ENCODE measurements around the gene JUNB. TPM values are rescaled to one million over a fixed set of nuclear protein-coding genes. Genes with fewer than 3 reads are reported as not detected.

JUNB gene
- polyA plus RNA-seq, 3 donors, result 1,279 to 3,167 (median 1,468) TPM

DNA sequence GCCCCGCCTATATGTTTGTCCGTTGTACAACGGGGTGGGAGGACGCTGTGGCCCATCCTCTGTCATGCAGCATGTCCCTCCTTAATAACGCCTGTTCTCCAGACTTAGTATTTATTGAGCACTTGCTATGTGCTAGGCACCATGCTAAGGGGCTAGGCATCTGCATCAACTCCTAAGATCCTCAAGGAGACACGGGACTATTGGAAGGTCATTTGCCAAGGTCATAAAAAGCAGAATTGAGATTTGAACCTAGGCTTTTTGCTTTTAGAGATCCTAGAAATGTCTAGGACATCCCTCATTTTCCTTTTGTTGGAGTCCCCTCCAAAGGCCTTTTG, 45.2 kb downstream of the JUNB start:
- H3K27me3 ChIP-seq (ENCODE audit: control insufficient read depth in 2 of 2, insufficient read depth in 2 of 2, low read length in 2 of 2), result peaks cover 74 to 96% of the 10 kb centered on the region in 2 donors
- no peak overlapping the region for H2AFZ ChIP-seq (ENCODE audit: insufficient read depth, low read depth, low read length, poor library complexity, severe bottlenecking)
- Mint-ChIP-seq H3K4me1 (peaks cover 36% of the 10 kb centered on the region), H3K36me3 (peaks cover 14 to 17% of the 10 kb centered on the region in 2 donors), H3K27me3 (ENCODE audit: low read depth in 3 of 3) (peaks cover 89 to 92% (median 91%) of the 10 kb centered on the region in 3 donors), H3K27ac (no peak overlapping the region), H3K4me3 (peak overlapping the region in 1 of 2 donors; percentile 82), H3K9me3 (peaks cover 5 to 52% (median 38%) of the 10 kb centered on the region in 7 donors)
- TF ChIP-seq, protein P1, sequence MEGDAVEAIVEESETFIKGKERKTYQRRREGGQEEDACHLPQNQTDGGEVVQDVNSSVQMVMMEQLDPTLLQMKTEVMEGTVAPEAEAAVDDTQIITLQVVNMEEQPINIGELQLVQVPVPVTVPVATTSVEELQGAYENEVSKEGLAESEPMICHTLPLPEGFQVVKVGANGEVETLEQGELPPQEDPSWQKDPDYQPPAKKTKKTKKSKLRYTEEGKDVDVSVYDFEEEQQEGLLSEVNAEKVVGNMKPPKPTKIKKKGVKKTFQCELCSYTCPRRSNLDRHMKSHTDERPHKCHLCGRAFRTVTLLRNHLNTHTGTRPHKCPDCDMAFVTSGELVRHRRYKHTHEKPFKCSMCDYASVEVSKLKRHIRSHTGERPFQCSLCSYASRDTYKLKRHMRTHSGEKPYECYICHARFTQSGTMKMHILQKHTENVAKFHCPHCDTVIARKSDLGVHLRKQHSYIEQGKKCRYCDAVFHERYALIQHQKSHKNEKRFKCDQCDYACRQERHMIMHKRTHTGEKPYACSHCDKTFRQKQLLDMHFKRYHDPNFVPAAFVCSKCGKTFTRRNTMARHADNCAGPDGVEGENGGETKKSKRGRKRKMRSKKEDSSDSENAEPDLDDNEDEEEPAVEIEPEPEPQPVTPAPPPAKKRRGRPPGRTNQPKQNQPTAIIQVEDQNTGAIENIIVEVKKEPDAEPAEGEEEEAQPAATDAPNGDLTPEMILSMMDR (IDR thresholded peaks at IDR 0.05), result no peak
- DNase-seq, result no peak
- no peak overlapping the region for H3K4me3 ChIP-seq (replicated peaks in 1 of 3; ENCODE audit: low read depth in 2 of 3, low read length in 3 of 3)
- H3K9me3 ChIP-seq (replicated peaks in 1 of 2; ENCODE audit: control insufficient read depth in 1 of 2, insufficient read depth in 1 of 2, low read length in 2 of 2), result peaks cover 13 to 66% of the 10 kb centered on the region in 2 donors
- no peaks in the 10 kb centered on the region for H4K20me1 ChIP-seq (ENCODE audit: insufficient read depth, low read length)
- H3K79me2 ChIP-seq (ENCODE audit: insufficient read depth, low read length), result no peaks in the 10 kb centered on the region
- H3K36me3 ChIP-seq (replicated peaks in 1 of 2; ENCODE audit: control insufficient read depth in 1 of 2, insufficient read depth in 2 of 2, low read length in 2 of 2), result no peaks in the 10 kb centered on the region
- no peak overlapping the region for H3K27ac ChIP-seq (ENCODE audit: low read depth in 1 of 2, low read length in 2 of 2)
- H3K4me2 ChIP-seq (replicated peaks; ENCODE audit: extremely low read depth, low read length, poor library complexity, severe bottlenecking), result no peak overlapping the region
- peaks cover 18 to 42% of the 10 kb centered on the region in 2 donors for H3K4me1 ChIP-seq (ENCODE audit: control insufficient read depth in 1 of 2, insufficient read depth in 2 of 2, low read length in 2 of 2)
- WGBS (ENCODE audit: insufficient coverage), result 10% methylated on average over 4 of the region's 6 CpGs
- intact Hi-C loops (cut with micrococcal nuclease), result no loop called here
- no peak overlapping the region for H3K9ac ChIP-seq (ENCODE audit: insufficient read depth, low read length, poor library complexity, severe bottlenecking)

DNA sequence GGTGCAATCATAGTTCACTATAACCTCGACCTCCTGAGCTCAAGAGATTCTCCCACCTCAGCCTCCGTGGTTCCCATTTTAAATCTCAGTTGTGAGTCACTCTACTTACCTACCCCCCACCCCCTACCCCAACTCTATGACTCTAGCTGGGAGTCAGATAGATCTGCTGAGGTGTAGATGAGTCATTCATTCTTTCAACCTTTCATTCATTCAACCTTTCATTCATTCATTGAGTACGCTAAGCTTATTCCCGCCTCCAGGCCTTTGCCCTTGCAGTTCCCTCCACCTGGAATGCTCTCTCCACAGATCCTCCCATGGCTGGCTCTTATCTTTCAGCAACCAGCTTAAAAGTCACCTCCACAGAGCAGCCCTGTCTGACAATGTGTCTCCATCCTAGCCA, 45.9 kb downstream of the JUNB start:
- no peaks in the 10 kb centered on the region for H4K20me1 ChIP-seq (ENCODE audit: insufficient read depth, low read length)
- Mint-ChIP-seq H3K27me3 (ENCODE audit: low read depth in 3 of 3) (peaks cover 89 to 92% (median 90%) of the 10 kb centered on the region in 3 donors), H3K4me1 (peaks cover 37% of the 10 kb centered on the region), H3K9me3 (peaks cover 5 to 52% (median 40%) of the 10 kb centered on the region in 7 donors), H3K27ac (peak overlapping the region in 1 of 7 donors; percentile 73), H3K4me3 (peak overlapping the region in 1 of 2 donors; percentile 82), H3K36me3 (peaks cover 14 to 17% of the 10 kb centered on the region in 2 donors)
- intact Hi-C loops (cut with micrococcal nuclease), result no loop called here
- H3K36me3 ChIP-seq (replicated peaks in 1 of 2; ENCODE audit: control insufficient read depth in 1 of 2, insufficient read depth in 2 of 2, low read length in 2 of 2), result no peaks in the 10 kb centered on the region
- peaks cover 18 to 42% of the 10 kb centered on the region in 2 donors for H3K4me1 ChIP-seq (ENCODE audit: control insufficient read depth in 1 of 2, insufficient read depth in 2 of 2, low read length in 2 of 2)
- H3K9ac ChIP-seq (ENCODE audit: insufficient read depth, low read length, poor library complexity, severe bottlenecking), result no peak overlapping the region
- 75% methylated on average over 2 of the region's 4 CpGs for WGBS (ENCODE audit: insufficient coverage)
- no peaks in the 10 kb centered on the region for H3K79me2 ChIP-seq (ENCODE audit: insufficient read depth, low read length)
- no peak overlapping the region for H3K4me3 ChIP-seq (replicated peaks in 1 of 3; ENCODE audit: low read depth in 2 of 3, low read length in 3 of 3)
- DNase-seq, result no peak
- H3K27ac ChIP-seq (ENCODE audit: low read depth in 1 of 2, low read length in 2 of 2), result no peak overlapping the region
- H3K4me2 ChIP-seq (replicated peaks; ENCODE audit: extremely low read depth, low read length, poor library complexity, severe bottlenecking), result no peak overlapping the region
- TF ChIP-seq, protein P1 (IDR thresholded peaks at IDR 0.05), result no peak
- H3K9me3 ChIP-seq (replicated peaks in 1 of 2; ENCODE audit: control insufficient read depth in 1 of 2, insufficient read depth in 1 of 2, low read length in 2 of 2), result peaks cover 13 to 66% of the 10 kb centered on the region in 2 donors
- H3K27me3 ChIP-seq (ENCODE audit: control insufficient read depth in 2 of 2, insufficient read depth in 2 of 2, low read length in 2 of 2), result peaks cover 77 to 95% of the 10 kb centered on the region in 2 donors
- H2AFZ ChIP-seq (ENCODE audit: insufficient read depth, low read depth, low read length, poor library complexity, severe bottlenecking), result no peak overlapping the region
